PC-3 (cell line): ENCODE results near the gene SOBP. TPM values are rescaled to one million over a fixed set of nuclear protein-coding genes. Genes with fewer than 3 reads are reported as not detected.

Experiments
- ATAC-seq: fragments of 200-7000 bp; cut with Tn5 transposase; 2 replicates; pipeline ENCODE4 v1.9.1; 2020; ENCODE audit warnings: mild to moderate bottlenecking, moderate library complexity
- BruUV-seq: library from RNA; stranded (reverse); fragments of 400-500 nt; replicated peaks from 2 replicates; lab custom pipeline; 2021; lab: Mats Ljungman, UMichigan
- CTCF ChIA-PET: fragments of 300-600 bp; sonication (Branson Sonifier 250); formaldehyde crosslinking; loops from one replicate; lab custom pipeline; 2022; ENCODE audit warnings: antibody characterized with exemption; lab: Charles Lee
- POLR2A ChIA-PET: fragments of 300-600 bp; sonication (Branson Sonifier 250); formaldehyde crosslinking; loops from one replicate; lab custom pipeline; 2022; ENCODE audit warnings: antibody characterized with exemption; ENCODE audit not compliant: unreplicated experiment; lab: Charles Lee
- DNase-seq: peaks from one replicate; pipeline ENCODE4 v3.0.0-alpha.2; 2015
- H2AFZ ChIP-seq: fragments of 300-600 bp; sonication (generic); 2 replicates; pipeline ENCODE4 v1.6.0; 2016; ENCODE audit warnings: antibody characterized with exemption, low read length
- H3F3A ChIP-seq: fragments of 300-600 bp; sonication (generic); one replicate; pipeline ENCODE4 v1.6.0; 2017; ENCODE audit warnings: antibody characterized with exemption, low read length, control low read depth, mild to moderate bottlenecking; ENCODE audit not compliant: unreplicated experiment
- H3K27ac ChIP-seq: fragments of 300-600 bp; sonication (generic); 2 replicates; pipeline ENCODE4 v1.5.1; 2016; ENCODE audit warnings: mild to moderate bottlenecking, low read length
- H3K27me3 ChIP-seq: fragments of 300-600 bp; sonication (generic); 2 replicates; pipeline ENCODE4 v1.6.1; 2016; ENCODE audit warnings: low read length, mixed read lengths
- H3K36me3 ChIP-seq: fragments of 300-600 bp; sonication (generic); 2 replicates; pipeline ENCODE4 v1.6.1; 2016; ENCODE audit warnings: low read depth, mixed run types, low read length, mixed read lengths
- H3K4me1 ChIP-seq: fragments of 300-600 bp; sonication (generic); 2 replicates; pipeline ENCODE4 v1.5.1; 2016; ENCODE audit warnings: low read length; ENCODE audit not compliant: insufficient read depth
- H3K4me2 ChIP-seq: fragments of 300-600 bp; sonication (generic); 2 replicates; pipeline ENCODE4 v1.6.0; 2016; ENCODE audit warnings: low read length
- H3K4me3 ChIP-seq: fragments of 300-600 bp; sonication (generic); 2 replicates; pipeline ENCODE4 v1.5.1; 2016; ENCODE audit warnings: mild to moderate bottlenecking, low read length, mixed read lengths
- H3K79me2 ChIP-seq: fragments of 300-600 bp; sonication (generic); 2 replicates; pipeline ENCODE4 v1.6.1; 2017; ENCODE audit warnings: low read length, mixed read lengths
- H3K9ac ChIP-seq: fragments of 300-600 bp; sonication (generic); 2 replicates; pipeline ENCODE4 v1.6.0; 2016; ENCODE audit warnings: mild to moderate bottlenecking, low read length
- H3K9me2 ChIP-seq: fragments of 300-600 bp; sonication (generic); replicated peaks from 2 replicates; pipeline ENCODE4 v1.6.1; 2016; ENCODE audit warnings: mixed run types, low read length, mixed read lengths
- H3K9me3 ChIP-seq: fragments of 300-600 bp; sonication (generic); 2 replicates; pipeline ENCODE4 v1.6.1; 2016; ENCODE audit warnings: low read length, mixed read lengths
- H4K20me1 ChIP-seq: fragments of 300-600 bp; sonication (generic); 2 replicates; pipeline ENCODE4 v1.6.1; 2016; ENCODE audit warnings: low read length, mixed read lengths
- CTCF ChIP-seq: fragments of 300-600 bp; sonication (generic); conservative IDR thresholded peaks from 2 replicates; pipeline ENCODE4 v1.5.1; 2017; ENCODE audit warnings: antibody characterized with exemption, low read depth, mild to moderate bottlenecking, low read length
- EZH2 ChIP-seq: fragments of 300-600 bp; sonication (generic); IDR thresholded peaks from one replicate; pipeline ENCODE4 v1.6.1; 2017; ENCODE audit warnings: antibody characterized with exemption, mild to moderate bottlenecking, low read length; ENCODE audit not compliant: unreplicated experiment
- EZH2phosphoT487 ChIP-seq: fragments of 300-600 bp; sonication (generic); IDR thresholded peaks from 2 replicates; pipeline ENCODE4 v1.6.1; 2018; ENCODE audit warnings: mild to moderate bottlenecking, antibody characterized with exemption, low read length, borderline replicate concordance
- intact Hi-C: fragments of 100-400 bp; cut with micrococcal nuclease; formaldehyde crosslinking; loops from 2 replicates; pipeline ENCODE4 v1.9.0; 2023
- total RNA-seq: library from RNA; depleted of rRNA; stranded (reverse); fragments of >200 nt; gene quantifications from 2 replicates; pipeline ENCODE4 v1.2.3, GENCODE V29; 2014

Gene SOBP
- total RNA-seq, 1 experiment from 2014 or later = 0.15 TPM

GRCh38 chr6:107642095-107642860, 152.4 kb downstream of the SOBP start:
- BruUV-seq = no TSS peak
- H3K4me3 ChIP-seq = no peak overlapping the region
- no peaks in the 10 kb centered on the region for H3K9me2 ChIP-seq
- DNase-seq (no peak), ATAC-seq (no peak)
- POLR2A ChIA-PET = interaction anchor here (0.5 kb wide), 1 partner anchor 1316 kb away, joined by 7 read pairs; no protein-coding TSS in a partner anchor
- H3K4me2 ChIP-seq = no peak overlapping the region
- CTCF ChIA-PET = no interaction called here
- peaks cover 8% of the 10 kb centered on the region for H3K4me1 ChIP-seq
- no peak overlapping the region for H3K27ac ChIP-seq
- H3F3A ChIP-seq = no peaks in the 10 kb centered on the region
- no peaks in the 10 kb centered on the region for H3K9me3 ChIP-seq
- no peak overlapping the region for H2AFZ ChIP-seq
- H3K36me3 ChIP-seq = no peaks in the 10 kb centered on the region
- no peak overlapping the region for H3K9ac ChIP-seq
- TF ChIP-seq EZH2 (no peak), EZH2phosphoT487 (no peak), CTCF (no peak)
- intact Hi-C loops = no loop called here
- H3K79me2 ChIP-seq = no peaks in the 10 kb centered on the region
- no peaks in the 10 kb centered on the region for H4K20me1 ChIP-seq
- no peaks in the 10 kb centered on the region for H3K27me3 ChIP-seq

- Histone ChIP-seq H3K27me3 (no peaks in the 10 kb centered on the region), H3K4me1 (peaks cover 8% of the 10 kb centered on the region), H3K27ac (no peak overlapping the region), H2AFZ (no peak overlapping the region), H3K9me2 (no peaks in the 10 kb centered on the region), H3K9ac (no peak overlapping the region), H3F3A (no peaks in the 10 kb centered on the region), H3K9me3 (no peaks in the 10 kb centered on the region), H3K4me2 (no peak overlapping the region), H3K36me3 (no peaks in the 10 kb centered on the region), H3K79me2 (no peaks in the 10 kb centered on the region), H3K4me3 (no peak overlapping the region), H4K20me1 (no peaks in the 10 kb centered on the region)
- no peak for DNase-seq
- intact Hi-C loops = no loop called here
- ChIA-PET POLR2A (no interaction called here), CTCF (interaction anchor here (0.7 kb wide), 1 partner anchor 70 kb away, joined by 3 read pairs; no protein-coding TSS in a partner anchor)
- TF ChIP-seq CTCF (no peak), EZH2phosphoT487 (no peak), EZH2 (no peak)
- ATAC-seq = no peak
- no TSS peak for BruUV-seq
Observed at GRCh38 chr6:107642861-107643328, 153.0 kb downstream of the SOBP start.

- Histone ChIP-seq H3K4me3 (no peak overlapping the region), H3K9ac (no peak overlapping the region), H3K27ac (peak overlapping the region; percentile 23; the same call in 1 of the 2 replicates), H3K27me3 (no peaks in the 10 kb centered on the region), H4K20me1 (no peaks in the 10 kb centered on the region), H3K9me2 (no peaks in the 10 kb centered on the region), H3K4me2 (0 out of 2 replicates have a peak overlapping the region, but pooled peaks have one; percentile 25), H3F3A (no peaks in the 10 kb centered on the region), H2AFZ (no peak overlapping the region), H3K9me3 (no peaks in the 10 kb centered on the region), H3K4me1 (peaks cover 8% of the 10 kb centered on the region), H3K36me3 (no peaks in the 10 kb centered on the region), H3K79me2 (no peaks in the 10 kb centered on the region)
- intact Hi-C loops = no loop called here
- ATAC-seq = peak; percentile 45
- TF ChIP-seq EZH2phosphoT487 (no peak), CTCF (no peak), EZH2 (no peak)
- no TSS peak for BruUV-seq
- POLR2A ChIA-PET = interaction anchor here (0.5 kb wide), 1 partner anchor 11 kb away, joined by 5 read pairs; no protein-coding TSS in a partner anchor
- CTCF ChIA-PET = no interaction called here
- peak; percentile 18 for DNase-seq
Observed at GRCh38 chr6:107644513-107644912, 154.6 kb downstream of the SOBP start.
